GM19324 (cell line): ENCODE data around the gene TBL3.
"Not testable (repeated sequence)": the region's sequence is repeated elsewhere in the genome, so short reads cannot be mapped to it uniquely, and the experiment has no call there.

Experiments used
- ATAC-seq: cut with Tn5 transposase; IDR thresholded peaks from one replicate; pipeline ENCODE4 v1.9.1; 2021; ENCODE audit warnings: mild to moderate bottlenecking, moderate library complexity; ENCODE audit not compliant: unreplicated experiment, low FRiP score

The TBL3 gene

DNA sequence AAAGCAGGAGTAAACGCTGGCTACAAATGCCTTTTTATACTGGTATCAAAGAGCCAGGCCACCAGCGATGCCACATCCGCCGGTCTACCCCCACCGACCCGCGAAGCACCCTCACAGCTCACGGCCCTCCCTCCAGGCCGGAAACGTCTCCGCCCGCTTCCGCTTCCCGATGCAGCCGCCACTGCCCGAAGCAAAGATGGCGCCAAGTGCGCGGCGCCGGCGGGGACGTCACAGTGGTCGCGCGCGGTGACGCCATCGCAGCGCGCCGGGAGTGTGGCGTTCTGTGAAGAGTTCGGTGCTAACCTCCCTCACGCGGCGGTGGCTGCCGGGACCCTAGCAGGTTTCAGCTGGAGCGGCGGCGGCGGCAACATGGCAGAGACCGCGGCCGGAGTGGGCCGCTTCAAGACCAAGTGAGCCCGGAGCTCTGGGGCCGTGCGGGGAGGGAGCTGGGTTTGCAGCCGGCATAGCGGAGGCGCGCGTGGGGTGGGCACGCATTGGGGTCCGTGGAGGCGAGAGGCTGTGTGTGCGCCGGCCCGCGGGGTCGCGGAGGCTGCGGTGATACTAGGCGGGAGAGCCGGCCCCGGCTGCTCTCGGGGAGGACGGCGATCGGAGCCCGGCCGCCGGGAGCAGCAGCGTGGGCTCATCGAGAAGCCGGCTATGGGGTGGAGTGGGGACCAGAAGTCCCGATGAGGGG is at the start of gene TBL3:
Gene TBL3, plus strand, starts transcription at position 258 of the 694 bp plus-strand sequence. Its CDS starts 112 bp downstream, at position 370.
- ATAC-seq, result peak; percentile 88

DNA sequence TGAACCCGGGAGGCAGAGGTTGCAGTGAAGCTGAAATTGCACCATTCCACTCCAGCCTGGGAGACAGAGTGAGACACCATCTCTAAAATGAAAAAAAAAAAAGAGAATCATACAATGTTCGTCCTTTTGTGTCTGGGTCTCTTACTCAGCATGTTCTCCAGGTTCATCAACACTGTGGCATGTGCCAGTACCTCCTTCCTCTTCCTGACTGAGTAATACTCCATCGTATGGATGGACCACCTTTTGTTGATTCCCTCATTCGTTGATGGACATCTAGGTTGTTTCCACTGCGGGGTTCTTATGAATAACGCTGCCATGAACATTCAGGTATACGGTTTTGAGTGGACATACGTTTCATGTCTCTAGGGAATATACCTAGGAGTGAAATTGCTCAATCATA is 49.5 kb upstream of the TBL3 start:
- ATAC-seq, result no peak

DNA sequence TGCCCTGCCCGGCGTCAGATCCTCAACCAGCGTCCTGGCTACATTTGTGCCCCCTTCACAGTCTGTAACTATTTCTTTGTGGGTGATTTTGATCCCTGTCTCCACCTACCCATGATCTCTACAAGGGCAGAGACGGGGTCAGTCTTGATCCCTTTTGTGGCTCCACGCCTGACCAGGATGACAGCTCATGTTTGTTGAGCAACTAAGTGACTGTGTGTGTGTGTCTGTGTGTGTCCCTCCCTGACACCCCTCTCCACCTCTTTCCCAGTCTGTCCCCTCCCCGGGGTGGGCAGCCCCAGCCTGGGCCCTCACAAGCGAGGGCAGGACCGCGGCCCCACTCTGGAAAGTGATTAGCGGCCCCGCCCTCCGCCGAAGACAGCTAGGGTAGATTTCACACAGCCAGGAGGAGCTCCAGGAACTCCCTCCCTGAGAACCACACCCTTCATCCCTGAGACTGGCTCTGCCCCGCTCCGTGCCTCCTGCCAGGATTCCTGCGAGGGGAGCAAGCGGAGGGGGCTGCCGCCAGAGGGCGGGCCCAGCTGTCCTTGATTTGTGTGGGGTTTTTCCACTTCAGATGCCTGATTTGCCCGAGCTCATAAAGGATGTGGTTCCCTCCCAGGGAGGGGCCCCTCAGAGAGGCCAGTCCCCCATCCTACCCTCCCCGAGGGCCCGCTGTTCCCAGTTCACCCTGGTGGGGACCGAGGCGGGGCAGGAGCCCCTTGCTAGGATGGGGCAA is 48.4 kb upstream of the TBL3 start:
- no peak for ATAC-seq

DNA sequence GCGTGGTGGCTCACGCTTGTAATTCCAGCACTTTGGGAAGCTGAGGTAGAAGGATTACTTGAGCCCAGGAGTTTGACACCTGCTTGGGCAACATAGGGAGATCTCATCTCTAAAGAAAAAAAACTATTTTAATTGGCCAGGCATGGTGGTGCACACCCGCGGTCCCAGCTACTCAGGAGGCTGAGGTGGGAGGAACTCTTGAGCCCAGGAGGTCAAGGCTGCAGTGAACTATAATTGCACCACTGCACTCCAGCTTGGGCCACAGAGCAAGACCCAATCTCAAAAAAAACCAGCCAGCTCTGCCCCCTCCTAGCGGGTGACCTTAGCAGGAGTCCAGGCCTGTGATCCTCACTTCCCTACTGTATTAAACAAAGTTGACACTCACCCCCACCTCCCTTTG is 47.8 kb upstream of the TBL3 start:
- ATAC-seq, result no peak

DNA sequence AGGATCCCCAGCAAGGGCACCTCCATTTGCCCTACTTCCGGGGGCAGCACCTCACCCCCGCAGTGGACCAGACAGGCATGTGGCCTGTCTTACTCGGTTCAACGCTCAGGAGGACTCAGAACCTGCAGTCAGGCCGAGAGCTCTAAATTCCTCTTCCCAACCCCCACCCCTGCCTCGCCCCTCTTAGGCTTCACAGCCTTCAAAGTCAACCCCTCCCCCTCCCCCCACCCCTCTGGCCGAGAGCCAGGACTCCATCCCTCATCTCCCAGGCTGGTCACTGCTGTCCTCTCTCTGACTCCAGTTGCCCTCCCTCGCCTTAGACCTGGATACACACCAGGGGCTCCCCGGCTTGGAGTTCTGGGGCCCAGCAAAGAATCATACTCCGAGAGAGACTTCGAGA is 45.6 kb upstream of the TBL3 start:
- no peak for ATAC-seq

DNA sequence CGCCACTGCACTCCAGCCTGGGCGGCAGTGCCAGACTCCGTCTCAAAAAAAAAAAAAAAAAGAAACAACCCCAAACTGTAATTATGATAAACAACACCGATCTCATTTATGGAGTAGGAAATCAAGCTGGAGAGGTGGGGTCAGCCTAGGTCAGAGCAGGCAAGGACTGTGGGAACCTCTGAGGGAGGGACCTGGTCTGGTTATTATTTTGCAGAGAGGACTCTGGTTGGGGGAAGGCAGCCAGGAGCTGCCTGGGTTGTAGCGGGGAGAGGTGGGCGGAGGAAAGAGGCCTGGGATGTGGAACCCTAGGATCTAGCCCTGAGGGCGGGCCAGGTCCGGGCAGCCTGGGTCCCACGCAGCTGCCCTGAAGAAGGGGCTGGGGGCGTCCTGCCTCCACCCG is 42.7 kb upstream of the TBL3 start:
- ATAC-seq, result no peak

DNA sequence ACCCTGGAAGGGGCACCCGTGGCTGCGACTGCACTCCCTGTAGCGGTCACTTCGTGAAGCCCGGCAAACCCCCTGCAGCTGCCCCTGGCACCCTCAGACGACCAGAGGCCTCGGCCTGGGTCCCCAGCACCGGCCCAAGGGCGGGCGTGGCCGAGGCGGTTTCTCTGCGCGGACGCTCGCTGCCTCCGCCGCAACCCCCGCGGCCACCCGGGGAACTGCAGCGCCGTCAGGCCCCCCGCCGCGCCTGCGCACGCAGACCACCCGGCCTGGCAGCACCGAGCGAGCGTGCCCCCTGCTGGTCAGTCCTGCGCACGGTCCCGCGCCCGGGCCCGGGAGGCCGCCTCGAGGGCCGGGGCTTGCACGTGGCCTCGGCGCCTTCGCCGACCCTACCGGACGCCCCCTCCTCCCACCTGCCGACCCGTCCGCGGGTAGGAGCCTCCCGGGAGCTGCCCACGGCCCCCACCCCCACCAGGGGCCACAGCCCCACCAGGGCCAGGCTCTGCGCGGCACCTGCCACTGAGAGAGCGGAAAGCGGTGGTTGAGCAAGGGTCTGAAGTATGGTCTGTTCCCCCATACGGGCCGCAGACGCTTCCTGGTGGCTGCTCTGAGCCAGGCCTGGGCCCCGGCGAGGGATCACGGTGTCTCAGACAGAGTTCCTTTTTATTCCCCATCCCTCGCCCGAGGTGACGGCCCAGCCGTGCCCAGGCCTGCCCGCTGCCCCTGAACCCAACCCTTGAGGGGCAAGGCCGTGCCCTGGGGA is 42.1 kb upstream of the TBL3 start:
- ATAC-seq, result peak; percentile 90

DNA sequence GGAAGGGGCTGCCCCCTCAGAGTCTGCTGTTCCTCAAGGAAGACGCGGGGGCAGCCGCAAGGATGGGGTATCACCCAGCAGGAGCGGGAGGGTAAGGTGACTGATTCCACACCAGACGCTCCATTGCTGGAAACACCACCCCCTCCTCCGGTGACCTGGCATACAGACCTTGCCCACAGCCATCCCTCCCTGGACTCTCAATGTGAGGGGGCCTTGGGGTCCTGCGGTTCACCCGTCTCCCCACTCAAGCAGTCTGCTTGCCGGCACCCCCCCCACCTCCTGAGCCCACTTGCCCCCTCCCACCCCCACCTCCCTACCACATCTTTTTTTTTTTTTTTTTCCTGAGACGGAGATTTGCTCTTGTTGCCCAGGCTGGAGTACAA is 41.5 kb upstream of the TBL3 start:
- ATAC-seq, result no peak

DNA sequence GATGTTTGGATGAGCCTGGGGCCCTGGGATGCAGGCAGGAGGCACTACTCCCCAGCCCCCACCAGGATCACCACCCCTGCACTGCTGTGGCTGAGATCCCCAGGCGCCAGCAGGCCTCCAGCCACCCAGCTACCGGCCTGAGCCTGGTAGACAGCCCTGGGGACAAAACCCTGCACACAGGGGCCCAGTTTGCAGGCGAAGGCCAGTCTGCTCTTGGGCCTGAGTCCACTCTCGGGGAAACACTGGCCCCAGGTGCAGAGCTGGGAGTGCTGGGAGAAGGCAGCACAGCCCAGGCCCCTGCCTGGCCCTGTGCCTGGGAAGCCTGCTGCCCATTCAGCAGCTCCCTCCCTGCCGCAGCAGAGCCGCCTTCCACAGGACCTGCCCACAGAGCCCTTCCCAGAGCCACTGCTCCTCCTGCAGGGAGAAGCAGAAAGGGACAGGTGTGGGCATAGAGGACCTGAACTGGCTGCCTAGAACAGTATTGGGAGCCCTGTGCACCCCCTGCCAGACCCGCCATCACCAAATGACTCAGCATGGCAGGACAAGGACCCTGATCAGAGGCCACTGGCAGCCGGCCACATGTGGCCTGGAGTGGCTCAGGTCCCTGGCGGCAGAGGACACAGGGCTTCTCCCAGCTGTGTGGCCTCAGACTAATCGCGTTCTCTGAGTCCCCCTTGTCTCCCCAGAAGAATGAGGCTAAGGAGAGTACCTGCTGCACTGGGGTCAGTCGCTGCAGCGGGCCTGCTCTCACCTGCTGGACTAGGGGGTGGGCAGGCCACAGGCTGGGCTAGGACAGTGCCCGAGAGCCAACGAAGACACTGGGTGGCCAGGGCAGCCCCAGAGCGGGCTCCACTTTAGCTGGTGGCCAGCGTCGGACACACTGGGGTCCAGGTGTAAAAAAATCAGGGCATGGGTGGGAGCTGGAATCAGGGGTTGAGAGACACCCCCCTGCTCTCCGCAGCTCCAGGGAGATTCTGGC is 39.5 kb upstream of the TBL3 start:
- no peak for ATAC-seq

DNA sequence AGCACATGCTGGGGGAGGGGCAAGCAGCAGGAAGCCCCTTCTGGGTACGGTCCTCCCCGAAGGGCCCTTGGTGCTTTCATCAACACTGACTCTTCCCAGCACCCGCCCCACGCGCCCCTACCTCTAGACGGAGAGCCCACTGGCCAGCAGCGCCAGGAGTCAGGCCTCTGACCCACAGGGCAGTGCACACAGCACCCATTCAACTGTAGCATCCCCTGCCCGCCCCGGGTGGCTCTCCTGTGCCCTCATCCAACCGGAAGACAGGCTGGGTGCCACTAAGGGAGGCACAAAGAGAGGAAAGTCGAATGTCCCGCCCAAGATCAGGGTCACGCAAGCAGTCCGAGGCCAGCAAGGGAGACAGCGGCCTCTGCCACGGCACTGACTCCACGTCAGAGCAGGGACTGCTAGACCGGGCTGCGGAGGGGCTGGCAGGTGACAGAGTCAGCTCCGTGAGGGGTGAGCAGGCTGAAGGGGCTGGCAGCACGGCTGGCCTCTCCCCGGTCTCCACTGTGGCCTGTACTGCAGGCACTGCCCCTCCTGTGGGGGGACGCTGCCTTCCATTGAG is 38.7 kb upstream of the TBL3 start:
- ATAC-seq, result no peak

DNA sequence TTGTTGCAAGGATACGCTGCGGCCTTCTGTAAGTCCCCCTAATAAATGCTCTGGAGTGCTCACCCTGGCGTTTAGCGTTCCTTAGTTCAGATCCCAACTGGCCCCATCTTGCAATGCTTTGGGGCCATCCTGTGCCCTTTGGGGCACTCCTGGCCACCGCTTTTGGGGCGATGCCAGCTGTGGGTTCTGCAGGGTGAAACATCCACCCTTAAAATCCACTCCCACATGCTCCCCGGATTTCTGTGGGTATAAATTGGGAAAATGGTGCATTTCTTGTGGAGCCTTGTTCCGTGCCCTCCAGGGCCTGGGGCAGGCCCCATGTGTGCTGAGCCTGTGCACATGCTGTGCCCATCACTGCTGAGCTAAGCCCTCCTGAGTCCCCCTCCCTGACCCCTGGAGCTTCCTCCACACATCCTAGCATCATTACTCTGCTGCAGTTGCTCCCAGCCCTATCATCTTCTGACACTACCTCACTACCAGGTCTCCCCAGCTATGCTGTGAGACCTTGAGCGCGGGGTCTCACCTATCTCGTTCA is 34.8 kb upstream of the TBL3 start:
- ATAC-seq, result no peak

DNA sequence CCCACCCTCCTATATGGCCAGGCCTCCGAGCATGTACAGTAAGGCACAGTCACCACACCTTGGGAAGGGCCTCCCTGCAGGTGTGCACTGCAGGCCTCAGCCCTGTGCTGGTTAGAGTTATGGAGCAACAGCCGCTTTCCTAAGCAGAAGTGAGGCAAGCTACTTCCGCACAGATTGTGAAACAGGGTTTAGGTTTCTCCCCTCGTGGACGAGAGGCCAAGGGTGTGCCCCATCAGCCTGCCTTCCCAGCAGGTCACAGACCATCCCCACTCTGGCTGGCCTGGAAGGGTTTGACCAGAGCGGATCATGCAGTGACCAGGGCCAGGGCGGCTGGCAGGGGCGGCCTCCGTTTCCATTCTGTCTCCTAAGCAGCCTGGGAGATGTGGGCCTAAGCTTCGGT is 33.5 kb upstream of the TBL3 start:
- ATAC-seq, result no peak

DNA sequence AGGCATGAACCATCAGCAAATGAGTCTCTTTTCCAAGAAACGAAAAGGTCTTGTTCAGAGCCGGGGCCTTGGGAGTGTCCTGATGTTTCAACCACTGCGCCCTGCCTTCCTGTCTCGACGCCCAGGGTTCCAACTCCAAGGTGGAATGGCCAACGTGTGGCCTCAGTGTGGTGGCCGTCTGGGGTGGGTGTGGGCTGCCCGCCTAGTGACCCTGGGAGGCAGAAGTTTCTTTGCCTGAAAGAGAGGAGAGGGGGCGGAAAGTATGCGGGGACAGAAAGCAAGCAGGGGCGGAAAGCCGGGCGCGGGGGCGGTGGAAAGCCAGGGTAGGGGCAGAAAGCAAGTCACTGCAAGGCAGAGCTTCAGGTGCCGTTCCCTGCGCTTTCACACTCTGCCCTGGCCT is 32.9 kb upstream of the TBL3 start:
- ATAC-seq, result no peak

DNA sequence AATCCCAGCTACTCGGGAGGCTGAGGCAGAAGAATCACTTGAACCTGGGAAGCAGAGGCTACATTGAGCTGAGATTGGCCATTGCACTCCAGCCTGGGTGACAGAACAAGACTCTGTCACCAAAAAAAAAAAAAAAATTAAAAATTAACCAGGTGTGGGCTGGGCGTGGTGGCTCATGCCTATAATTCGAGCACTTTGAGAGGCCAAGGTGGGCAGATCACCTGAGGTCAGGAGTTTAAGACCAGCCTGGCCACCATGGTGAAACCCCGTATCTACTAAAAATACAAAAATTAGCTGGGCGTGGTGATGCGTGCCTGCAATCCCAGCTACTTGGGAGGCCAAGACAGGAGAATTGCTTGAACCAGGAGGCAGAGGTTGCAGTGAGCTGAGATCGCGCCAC is 32.0 kb upstream of the TBL3 start:
- not testable (repeated sequence) for ATAC-seq

DNA sequence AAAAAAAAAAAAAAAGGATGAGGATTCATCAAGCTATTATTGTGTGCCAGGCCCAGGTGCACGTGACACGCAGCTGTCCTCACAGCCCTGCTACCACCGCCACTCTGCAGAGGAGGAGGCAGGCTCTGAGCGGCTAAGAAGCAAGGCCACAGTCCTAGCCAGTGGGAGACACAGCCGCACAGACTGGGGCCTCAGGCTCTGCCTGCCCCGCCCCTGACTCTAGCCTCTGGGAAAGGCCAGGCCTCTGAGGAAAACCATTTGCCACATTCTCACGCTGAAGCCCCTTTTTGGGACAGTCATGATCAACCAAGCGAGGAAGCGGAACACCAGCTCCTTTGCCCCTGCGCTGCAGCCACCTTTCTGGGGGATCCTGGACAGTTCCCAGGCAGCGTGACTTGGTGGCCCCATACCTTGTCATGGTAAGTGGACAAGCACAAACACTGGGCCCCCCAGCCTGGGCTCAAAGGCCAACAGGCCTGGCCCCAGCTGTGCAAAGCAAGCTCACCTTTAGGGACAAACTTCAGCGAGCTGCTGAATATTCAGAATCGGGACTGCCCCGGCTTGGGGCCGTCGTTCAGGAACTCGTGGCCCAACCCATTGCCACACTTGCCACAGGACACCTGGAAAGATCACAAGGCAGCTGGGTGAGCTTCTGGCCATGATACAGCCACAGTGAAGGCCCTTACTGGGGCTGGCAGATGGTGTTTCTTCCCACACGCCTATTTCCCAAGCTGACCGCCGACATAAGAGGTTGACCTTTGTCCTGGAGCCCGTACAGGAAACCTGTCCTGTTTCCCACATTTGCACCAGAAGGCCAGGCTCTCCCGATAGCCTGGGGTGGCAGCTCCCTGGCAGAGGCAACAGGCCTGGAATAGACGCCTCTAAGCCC is 31.3 kb upstream of the TBL3 start:
- ATAC-seq, result no peak

DNA sequence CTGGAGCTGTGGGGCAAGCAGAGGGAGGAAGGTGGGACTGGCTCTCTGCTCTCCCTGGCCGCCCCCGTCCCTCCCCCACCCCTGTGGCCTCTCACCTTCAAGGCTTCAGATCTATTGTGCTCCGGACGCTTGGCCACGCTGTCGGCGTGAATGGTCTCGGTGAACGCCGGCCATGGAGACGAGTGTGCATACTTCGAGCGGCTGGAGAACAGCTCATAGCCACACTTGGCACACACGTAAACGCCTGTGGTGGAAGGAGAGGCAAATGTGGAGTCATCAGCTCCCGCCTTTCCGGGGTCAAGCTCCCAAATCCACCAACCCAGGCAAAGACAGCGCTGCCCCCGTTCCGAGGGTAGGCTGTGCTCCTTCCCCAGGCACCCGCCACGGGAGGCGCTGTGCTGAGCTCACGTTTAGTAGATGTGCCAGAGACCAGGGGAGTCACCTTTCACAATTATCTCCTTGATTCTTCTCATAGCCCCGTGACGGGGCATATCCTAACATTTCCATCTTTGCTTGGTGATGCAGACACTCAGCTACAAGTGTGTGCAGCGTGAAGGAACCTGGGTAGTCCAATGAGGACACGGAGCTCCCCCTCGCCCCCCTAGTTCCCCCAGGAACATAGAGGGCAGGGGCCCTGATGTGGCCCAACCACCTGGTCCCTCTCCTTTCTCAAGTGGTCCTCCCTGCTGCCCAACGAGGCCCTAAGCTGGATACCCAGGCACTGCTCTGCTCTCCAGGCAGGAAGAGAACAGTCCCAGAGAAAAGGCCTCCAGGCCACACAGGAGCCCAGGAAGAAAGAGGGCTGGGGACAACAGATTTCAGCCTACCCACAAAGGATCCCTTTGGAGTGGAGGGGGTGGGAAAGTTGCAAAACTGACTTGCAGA is 30.4 kb upstream of the TBL3 start:
- no peak for ATAC-seq

DNA sequence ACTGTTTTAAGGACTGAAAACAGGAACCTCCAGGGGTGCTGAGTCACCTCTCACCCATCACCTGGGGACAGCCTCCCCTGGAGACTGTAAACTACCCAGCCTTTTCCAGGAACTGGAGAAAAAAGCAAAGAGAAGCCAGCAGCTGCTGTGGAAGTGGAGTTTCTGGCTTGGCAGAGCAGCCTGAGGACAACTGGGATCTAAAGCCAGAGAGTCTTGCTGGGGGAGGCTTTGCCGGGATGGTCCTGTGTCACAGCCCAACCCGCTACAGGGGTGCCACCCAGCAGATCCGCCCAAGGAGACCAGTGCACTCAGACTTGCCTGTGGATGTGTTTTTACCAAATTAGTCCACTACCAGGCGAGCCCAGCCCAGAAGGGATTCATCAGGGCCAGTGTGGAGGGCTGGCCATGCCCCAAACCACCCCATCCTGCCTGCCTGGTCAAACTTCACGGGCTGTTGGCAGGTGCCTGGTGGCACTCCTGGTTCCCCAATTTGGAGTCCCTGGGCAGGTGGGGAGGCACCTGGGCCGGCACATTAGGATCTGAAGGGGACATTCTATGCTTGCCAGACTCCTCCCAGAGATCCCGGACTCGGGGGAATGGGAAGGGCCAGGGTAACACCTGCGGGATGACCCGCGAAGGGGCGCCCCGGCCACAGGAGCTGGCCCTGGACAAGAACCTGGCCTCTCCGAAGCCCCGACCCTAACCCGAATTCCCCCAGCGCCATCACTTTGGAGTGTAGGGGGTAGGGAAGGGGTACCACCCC is 29.6 kb upstream of the TBL3 start:
- ATAC-seq, result no peak
